Loucy (cell line): ENCODE measurements around the gene GGACT.
"Not testable (repeated sequence)": the region's sequence is repeated elsewhere in the genome, so short reads cannot be mapped to it uniquely, and the experiment has no call there.

Experiments used
- H2AFZ ChIP-seq: fragments of 200-600 bp; sonication (generic); 2 replicates; pipeline ENCODE4 v1.6.0; 2016; ENCODE audit warnings: antibody characterized with exemption, mild to moderate bottlenecking, low read length, moderate library complexity
- H3F3A ChIP-seq: fragments of 200-600 bp; 2 replicates; pipeline ENCODE4 v1.6.0; 2016; ENCODE audit warnings: antibody characterized with exemption, low read depth, mild to moderate bottlenecking
- H3K27me3 ChIP-seq: fragments of 200-600 bp; sonication (generic); 2 replicates; pipeline ENCODE4 v1.6.1; 2014; ENCODE audit warnings: low read length, mild to moderate bottlenecking; ENCODE audit not compliant: insufficient read depth, poor library complexity, severe bottlenecking
- H3K36me3 ChIP-seq: fragments of 200-600 bp; sonication (generic); 2 replicates; pipeline ENCODE4 v1.6.1; 2016; ENCODE audit warnings: low read length; ENCODE audit not compliant: insufficient read depth
- H3K4me1 ChIP-seq: fragments of 200-600 bp; sonication (generic); 2 replicates; pipeline ENCODE4 v1.5.1; 2014; ENCODE audit warnings: low read length, mild to moderate bottlenecking; ENCODE audit not compliant: insufficient read depth, poor library complexity, severe bottlenecking
- H3K4me2 ChIP-seq: fragments of 200-600 bp; sonication (generic); 2 replicates; pipeline ENCODE4 v1.6.0; 2014; ENCODE audit warnings: antibody characterized with exemption, low read length, low read depth, mild to moderate bottlenecking; ENCODE audit not compliant: poor library complexity, severe bottlenecking
- H3K4me3 ChIP-seq: fragments of 200-600 bp; sonication (generic); 2 replicates; pipeline ENCODE4 v1.5.1; 2014; ENCODE audit warnings: low read length, mild to moderate bottlenecking, mixed read lengths; ENCODE audit not compliant: poor library complexity, severe bottlenecking
- H3K79me2 ChIP-seq: fragments of 200-600 bp; sonication (generic); 2 replicates; pipeline ENCODE4 v1.6.1; 2014; ENCODE audit warnings: low read length; ENCODE audit not compliant: insufficient read depth
- H3K9ac ChIP-seq: fragments of 200-600 bp; sonication (generic); 2 replicates; pipeline ENCODE4 v1.6.0; 2014; ENCODE audit warnings: mild to moderate bottlenecking, low read depth, low read length, moderate library complexity; ENCODE audit not compliant: poor library complexity, severe bottlenecking
- H3K9me2 ChIP-seq: fragments of 200-600 bp; sonication (generic); replicated peaks from 2 replicates; pipeline ENCODE4 v1.6.1; 2016; ENCODE audit warnings: low read depth, low read length, mixed read lengths
- H3K9me3 ChIP-seq: fragments of 200-600 bp; sonication (generic); 2 replicates; pipeline ENCODE4 v1.6.1; 2014; ENCODE audit warnings: mild to moderate bottlenecking, antibody characterized with exemption, low read length, low read depth; ENCODE audit not compliant: insufficient read depth
- H4K20me1 ChIP-seq: fragments of 200-600 bp; sonication (generic); 2 replicates; pipeline ENCODE4 v1.6.0; 2014; ENCODE audit warnings: antibody characterized with exemption, low read length, mild to moderate bottlenecking; ENCODE audit not compliant: insufficient read depth, poor library complexity, severe bottlenecking
- EZH2phosphoT487 ChIP-seq: fragments of 200-600 bp; IDR thresholded peaks from 2 replicates; pipeline ENCODE4 v1.6.1; 2018; ENCODE audit warnings: antibody characterized with exemption, mild to moderate bottlenecking, moderate library complexity, borderline replicate concordance
- TF ChIP-seq, protein P1 (sequence below): fragments of 200-600 bp; sonication (generic); conservative IDR thresholded peaks from 2 replicates; pipeline ENCODE4 v1.5.1; 2014; ENCODE audit warnings: mild to moderate bottlenecking, antibody characterized with exemption, low read length

GGACT gene

DNA sequence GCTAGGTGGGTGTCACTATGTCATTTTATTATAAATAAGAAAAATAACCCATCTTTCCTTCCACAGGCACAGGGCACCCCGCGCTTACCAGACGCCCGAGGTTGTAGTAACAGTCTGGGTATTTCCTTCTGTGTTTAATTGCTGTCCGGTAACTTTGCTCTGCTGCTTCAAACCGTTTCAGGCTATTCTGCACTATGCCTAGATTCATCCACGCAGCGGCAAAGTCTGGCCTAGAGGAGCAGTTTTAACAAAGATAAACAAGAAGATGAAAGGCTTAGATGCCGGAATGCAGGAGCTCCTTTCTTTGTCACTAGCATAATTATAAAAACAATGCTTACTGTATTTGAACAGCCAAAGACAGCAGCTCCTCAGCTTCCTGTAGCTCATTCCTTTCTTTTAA lies 36.9 kb upstream of the GGACT start:
- TF ChIP-seq, protein P1, sequence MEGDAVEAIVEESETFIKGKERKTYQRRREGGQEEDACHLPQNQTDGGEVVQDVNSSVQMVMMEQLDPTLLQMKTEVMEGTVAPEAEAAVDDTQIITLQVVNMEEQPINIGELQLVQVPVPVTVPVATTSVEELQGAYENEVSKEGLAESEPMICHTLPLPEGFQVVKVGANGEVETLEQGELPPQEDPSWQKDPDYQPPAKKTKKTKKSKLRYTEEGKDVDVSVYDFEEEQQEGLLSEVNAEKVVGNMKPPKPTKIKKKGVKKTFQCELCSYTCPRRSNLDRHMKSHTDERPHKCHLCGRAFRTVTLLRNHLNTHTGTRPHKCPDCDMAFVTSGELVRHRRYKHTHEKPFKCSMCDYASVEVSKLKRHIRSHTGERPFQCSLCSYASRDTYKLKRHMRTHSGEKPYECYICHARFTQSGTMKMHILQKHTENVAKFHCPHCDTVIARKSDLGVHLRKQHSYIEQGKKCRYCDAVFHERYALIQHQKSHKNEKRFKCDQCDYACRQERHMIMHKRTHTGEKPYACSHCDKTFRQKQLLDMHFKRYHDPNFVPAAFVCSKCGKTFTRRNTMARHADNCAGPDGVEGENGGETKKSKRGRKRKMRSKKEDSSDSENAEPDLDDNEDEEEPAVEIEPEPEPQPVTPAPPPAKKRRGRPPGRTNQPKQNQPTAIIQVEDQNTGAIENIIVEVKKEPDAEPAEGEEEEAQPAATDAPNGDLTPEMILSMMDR: no peak
- TF ChIP-seq EZH2phosphoT487: no peak
- Histone ChIP-seq H3F3A (no peaks in the 10 kb centered on the region), H3K27me3 (no peaks in the 10 kb centered on the region), H3K79me2 (no peaks in the 10 kb centered on the region), H3K4me3 (no peak overlapping the region), H3K9me3 (no peaks in the 10 kb centered on the region), H3K9me2 (no peaks in the 10 kb centered on the region), H3K36me3 (peaks cover 49% of the 10 kb centered on the region; the same call in 1 of the 2 replicates), H3K9ac (no peak overlapping the region), H3K4me2 (no peak overlapping the region), H2AFZ (no peak overlapping the region), H4K20me1 (no peaks in the 10 kb centered on the region), H3K4me1 (peaks cover 13% of the 10 kb centered on the region)

DNA sequence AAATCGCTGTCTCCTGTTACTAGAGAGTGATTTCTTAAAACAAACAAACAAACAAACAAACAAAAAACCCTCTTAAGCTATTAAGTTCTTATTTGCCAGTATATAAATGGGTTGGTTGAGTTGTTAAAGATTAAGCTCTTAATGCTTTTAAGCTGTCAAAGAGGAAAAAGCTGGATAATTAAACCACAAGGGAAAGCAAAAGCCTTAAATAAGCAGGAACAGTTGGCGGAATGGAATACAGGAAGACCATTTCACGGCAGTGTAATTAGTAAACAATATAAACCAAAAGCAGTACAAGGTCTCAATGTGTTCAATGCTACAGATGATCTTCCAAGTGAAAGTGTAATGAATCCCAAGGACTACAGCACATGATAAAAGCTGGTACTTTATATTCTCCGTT lies 32.2 kb upstream of the GGACT start:
- Histone ChIP-seq H3K9me3 (no peaks in the 10 kb centered on the region), H2AFZ (no peak overlapping the region), H3K36me3 (peaks cover 28% of the 10 kb centered on the region; the same call in 1 of the 2 replicates), H3K4me2 (no peak overlapping the region), H3K79me2 (no peaks in the 10 kb centered on the region), H3K4me3 (no peak overlapping the region), H3K4me1 (no peaks in the 10 kb centered on the region), H3K9ac (no peak overlapping the region), H3K9me2 (no peaks in the 10 kb centered on the region), H4K20me1 (no peaks in the 10 kb centered on the region), H3K27me3 (no peaks in the 10 kb centered on the region), H3F3A (no peaks in the 10 kb centered on the region)
- TF ChIP-seq, protein P1: no peak
- no peak for TF ChIP-seq EZH2phosphoT487

DNA sequence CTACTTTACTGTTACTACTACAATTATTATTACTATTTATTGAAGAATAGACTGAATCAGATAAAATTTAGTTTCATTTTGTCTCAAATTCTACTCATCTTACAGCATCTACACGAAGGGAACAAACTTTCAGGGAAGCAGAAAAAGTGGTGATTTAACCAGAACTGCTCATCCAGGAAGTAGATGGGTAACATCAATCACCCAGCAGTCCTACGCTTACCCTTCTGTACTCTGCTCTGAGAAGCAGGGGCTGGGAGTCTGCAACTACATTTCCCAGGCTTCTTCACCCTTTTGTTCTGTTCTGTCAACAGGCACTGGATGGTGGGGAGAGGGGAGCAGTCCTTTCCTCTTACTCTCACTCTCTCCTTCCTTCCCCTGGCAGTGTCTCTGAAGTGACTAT lies 31.4 kb upstream of the GGACT start:
- no peaks in the 10 kb centered on the region for H3K27me3 ChIP-seq
- H3K4me1 ChIP-seq: no peaks in the 10 kb centered on the region
- no peak overlapping the region for H2AFZ ChIP-seq
- H3F3A ChIP-seq: no peaks in the 10 kb centered on the region
- H3K9me3 ChIP-seq: no peaks in the 10 kb centered on the region
- peaks cover 22% of the 10 kb centered on the region; the same call in 1 of the 2 replicates for H3K36me3 ChIP-seq
- H3K9ac ChIP-seq: no peak overlapping the region
- TF ChIP-seq, protein P1: no peak
- no peak for TF ChIP-seq EZH2phosphoT487
- H3K9me2 ChIP-seq: no peaks in the 10 kb centered on the region
- no peaks in the 10 kb centered on the region for H3K79me2 ChIP-seq
- no peak overlapping the region for H3K4me3 ChIP-seq
- H4K20me1 ChIP-seq: no peaks in the 10 kb centered on the region
- no peak overlapping the region for H3K4me2 ChIP-seq

DNA sequence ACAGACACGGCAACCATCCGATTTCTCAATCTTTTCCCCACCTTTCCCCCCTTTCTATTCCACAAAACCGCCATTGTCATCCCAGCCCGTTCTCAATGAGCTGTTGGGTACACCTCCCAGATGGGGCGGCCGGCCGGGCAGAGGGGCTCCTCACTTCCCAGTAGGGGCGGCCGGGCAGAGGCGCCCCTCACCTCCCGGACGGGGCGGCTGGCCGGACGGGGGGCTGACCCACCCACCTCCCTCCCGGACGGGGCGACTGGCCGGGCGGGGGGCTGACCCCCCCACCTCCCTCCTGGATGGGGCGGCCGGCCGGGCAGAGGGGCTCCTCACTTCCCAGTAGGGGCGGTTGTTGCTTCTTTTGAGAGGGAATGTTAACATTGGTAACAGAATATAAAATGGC lies 30.3 kb upstream of the GGACT start:
- not testable (repeated sequence) for H3K4me2 ChIP-seq, H3K4me1 ChIP-seq, H3K9me2 ChIP-seq, H3K9me3 ChIP-seq, H3K79me2 ChIP-seq, H3K27me3 ChIP-seq, H4K20me1 ChIP-seq, H3F3A ChIP-seq, H2AFZ ChIP-seq, H3K9ac ChIP-seq, H3K4me3 ChIP-seq
- H3K36me3 ChIP-seq: peaks cover 16% of the 10 kb centered on the region; the same call in 1 of the 2 replicates
